NCI-H1092 (cell line): Measurements from ENCODE around the gene CDKAL1.
"Not testable (repeated sequence)": the region's sequence is repeated elsewhere in the genome, so short reads cannot be mapped to it uniquely, and the experiment has no call there.

Experiments used
- DNase-seq: peaks from one replicate; lab custom pipeline; 2025; lab: John Stamatoyannopoulos, UW

Gene CDKAL1

GRCh38 chr6:20744911-20745557 lies 210.8 kb downstream of the CDKAL1 start:
- DNase-seq, result no peak

DNA sequence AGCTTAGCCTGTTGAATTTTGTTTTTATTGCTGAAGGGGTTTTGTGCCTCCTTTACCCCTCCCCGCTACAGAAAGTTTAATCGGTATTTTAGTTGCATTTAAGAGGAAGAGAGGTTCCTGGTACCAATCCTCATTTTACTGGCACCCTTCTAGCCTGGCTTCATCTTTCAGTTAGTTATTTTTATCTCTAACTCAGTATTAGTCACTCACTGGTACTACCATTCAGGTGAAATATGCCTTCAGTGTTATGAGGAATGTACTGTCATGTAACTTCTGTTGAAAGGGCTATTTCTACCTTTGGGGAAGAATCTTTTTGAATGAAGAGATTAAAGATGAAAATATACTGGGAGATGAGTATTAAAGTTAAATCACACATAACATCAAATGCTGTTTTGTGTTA lies 211.8 kb downstream of the CDKAL1 start:
- DNase-seq, result no peak

- no peak for DNase-seq
These were observed 212.7 kb downstream of the CDKAL1 start for GRCh38 chr6:20746805-20747558.

- DNase-seq, result no peak
These were observed 213.7 kb downstream of the CDKAL1 start for GRCh38 chr6:20747991-20748390.

- no peak for DNase-seq
These were observed 217.2 kb downstream of the CDKAL1 start for GRCh38 chr6:20751293-20751935.

DNA sequence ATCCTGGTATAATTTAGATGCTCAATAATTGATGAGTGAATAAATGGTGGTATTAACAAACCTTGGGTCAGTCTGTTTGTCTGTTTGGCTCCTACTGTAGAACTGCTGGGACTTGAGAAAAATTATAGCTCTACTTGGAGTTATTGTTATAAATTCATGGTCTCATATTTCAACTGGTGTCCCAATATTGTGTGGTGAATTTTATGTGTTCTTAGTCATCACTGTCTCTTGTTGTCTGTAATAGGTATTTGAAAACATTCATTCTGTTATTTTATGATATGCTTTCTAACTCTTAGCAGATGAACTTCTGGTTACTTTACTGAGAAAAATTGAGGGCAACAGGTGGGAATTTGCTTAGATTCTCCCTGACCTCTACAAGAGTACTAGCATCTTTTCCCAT lies 221.4 kb downstream of the CDKAL1 start:
- DNase-seq, result no peak

DNA sequence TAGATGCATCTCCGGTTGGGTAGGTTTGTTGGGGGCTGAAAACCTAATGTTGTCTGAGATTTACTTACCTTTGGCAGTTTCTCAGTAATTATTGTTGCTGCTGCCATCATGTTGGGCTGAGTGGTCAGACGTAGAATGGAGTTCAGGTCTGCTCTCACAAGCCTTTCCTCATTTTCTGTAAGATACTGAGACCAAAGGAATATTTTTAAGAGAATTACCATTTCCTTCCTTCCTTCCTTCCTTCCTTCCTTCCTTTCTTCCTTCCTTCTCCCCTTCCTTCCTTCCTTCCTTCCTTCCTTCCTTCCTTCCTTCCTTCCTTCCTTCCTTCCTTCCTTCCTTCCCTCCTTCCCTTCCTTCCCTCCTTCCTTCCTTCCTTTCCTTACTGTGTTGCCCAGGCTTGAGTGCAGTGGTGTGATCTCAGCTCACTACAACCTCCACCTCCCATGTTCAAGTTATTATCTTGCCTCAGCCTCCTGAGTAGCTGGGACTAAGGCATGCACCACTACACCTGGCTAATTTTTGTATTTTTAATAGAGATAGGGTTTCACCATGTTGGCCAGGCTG lies 222.4 kb downstream of the CDKAL1 start:
- DNase-seq, result not testable (repeated sequence)

- DNase-seq, result no peak
These were observed 223.5 kb downstream of the CDKAL1 start for GRCh38 chr6:20757761-20758160.

GRCh38 chr6:20763296-20763695 lies 229.0 kb downstream of the CDKAL1 start:
- no peak for DNase-seq

DNA sequence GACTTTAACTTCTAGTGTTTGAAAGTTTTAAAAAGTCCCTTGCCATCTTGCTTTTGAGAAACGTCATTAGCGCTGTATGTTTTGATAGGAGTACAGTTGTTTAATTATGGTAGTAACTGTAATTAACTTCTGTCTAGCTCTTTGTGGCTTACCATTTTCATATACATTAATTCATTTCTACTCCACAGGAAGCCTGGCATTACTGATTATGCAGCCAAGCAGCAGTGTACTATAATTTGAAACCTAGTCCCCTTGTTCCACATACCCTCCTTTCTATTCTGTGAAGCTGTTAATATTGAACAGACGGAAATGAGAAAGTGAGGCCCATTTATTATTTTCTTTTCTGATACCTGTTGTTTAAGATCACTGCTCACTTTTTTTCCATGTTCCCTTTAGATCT lies 235.4 kb downstream of the CDKAL1 start:
- DNase-seq, result no peak

- DNase-seq, result no peak
These were observed 236.5 kb downstream of the CDKAL1 start for GRCh38 chr6:20770773-20771172.

DNA sequence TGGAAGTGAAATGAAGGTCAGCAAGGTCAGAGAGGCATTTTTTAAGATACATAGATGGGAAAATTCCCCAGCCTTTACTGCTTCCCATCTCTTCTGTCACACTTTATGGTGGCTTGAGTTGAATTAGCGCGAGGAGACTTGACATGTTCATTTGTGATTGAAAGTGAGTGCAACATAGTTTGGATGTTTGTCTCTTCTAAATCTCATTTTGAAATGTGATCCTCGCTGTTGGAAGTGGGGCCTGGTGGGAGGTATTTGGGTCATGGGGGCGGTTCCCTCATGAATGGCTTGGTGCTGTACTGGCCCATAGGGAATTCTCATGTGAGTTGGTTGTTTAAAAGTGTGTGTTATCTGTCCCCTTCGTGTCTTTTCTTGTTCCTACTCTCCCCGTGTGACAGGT lies 237.2 kb downstream of the CDKAL1 start:
- no peak for DNase-seq

- no peak for DNase-seq
These were observed 239.6 kb downstream of the CDKAL1 start for GRCh38 chr6:20773822-20774221.

DNA sequence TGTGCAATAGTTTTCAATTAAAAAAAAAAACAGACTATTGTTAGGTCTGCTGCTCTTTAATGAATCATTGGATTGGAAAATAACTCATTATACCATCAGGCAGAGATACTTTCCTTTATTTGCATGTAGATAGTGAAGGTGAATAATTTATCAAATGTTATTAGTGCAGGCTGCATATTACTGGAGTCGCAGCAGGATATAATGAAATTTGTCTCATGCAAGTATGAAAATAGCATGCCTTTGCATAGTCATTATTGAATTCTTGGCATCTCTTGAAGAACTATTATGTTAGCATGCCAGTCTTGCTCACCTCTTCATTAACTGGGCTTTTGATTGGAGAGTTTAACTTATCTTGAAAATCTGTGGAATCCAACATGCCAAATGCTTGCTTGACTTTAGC lies 241.7 kb downstream of the CDKAL1 start:
- DNase-seq, result no peak

GRCh38 chr6:20777801-20778200 lies 243.5 kb downstream of the CDKAL1 start:
- no peak for DNase-seq

- DNase-seq, result no peak
These were observed 244.2 kb downstream of the CDKAL1 start for GRCh38 chr6:20778459-20778858.

- DNase-seq, result no peak
These were observed 244.7 kb downstream of the CDKAL1 start for GRCh38 chr6:20778912-20779311.

- no peak for DNase-seq
These were observed 254.9 kb downstream of the CDKAL1 start for GRCh38 chr6:20789162-20789561.

- DNase-seq, result no peak
These were observed 256.0 kb downstream of the CDKAL1 start for GRCh38 chr6:20790032-20790791.

- DNase-seq, result no peak
These were observed 256.8 kb downstream of the CDKAL1 start for GRCh38 chr6:20791074-20791473.

GRCh38 chr6:20791944-20792343 lies 257.7 kb downstream of the CDKAL1 start:
- DNase-seq, result no peak

DNA sequence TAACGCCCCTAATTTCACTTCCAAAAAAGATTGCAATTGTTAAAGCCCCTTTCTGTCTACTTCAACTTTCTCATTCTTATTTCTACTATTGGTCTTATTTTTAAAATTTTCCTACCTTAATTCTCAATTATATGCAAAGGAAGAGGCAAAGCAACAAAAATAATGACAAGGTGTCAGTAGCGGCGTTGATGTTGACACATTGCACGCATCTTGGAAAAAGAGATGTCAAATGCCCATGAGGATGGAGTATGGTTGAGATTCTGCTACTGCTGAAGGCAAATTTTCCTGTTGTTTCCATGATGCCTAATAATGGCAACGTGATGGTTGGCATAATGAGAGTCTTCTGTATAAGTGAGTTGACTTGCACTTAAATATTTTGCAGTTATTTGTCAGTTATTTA lies 258.9 kb downstream of the CDKAL1 start:
- no peak for DNase-seq
